ENCODE results near the gene DALRD3.

DALRD3 gene

DNA sequence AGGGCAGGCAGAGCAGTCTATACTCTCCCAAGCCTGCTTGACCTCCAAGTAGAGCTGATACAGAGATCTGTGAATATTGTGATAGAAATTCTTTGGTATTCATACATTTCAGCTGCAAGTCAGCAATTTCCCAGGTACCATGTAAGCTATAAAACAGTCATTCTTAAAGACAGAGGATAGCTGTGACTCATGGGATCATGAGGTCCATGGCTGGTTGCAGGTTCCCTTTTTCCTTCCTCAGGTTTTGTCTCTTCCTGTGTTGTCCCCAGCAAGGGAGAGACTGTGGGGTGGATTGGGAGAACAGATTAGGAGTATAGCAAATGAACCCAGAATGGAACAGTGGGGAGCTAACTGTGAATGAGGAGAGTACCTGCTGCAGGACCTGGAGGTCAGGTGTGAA lies 33.7 kb downstream of the DALRD3 start:
- no peak for DNase-seq (ENCODE audit: insufficient read length, low spot score)
- TF ChIP-seq, protein P1, sequence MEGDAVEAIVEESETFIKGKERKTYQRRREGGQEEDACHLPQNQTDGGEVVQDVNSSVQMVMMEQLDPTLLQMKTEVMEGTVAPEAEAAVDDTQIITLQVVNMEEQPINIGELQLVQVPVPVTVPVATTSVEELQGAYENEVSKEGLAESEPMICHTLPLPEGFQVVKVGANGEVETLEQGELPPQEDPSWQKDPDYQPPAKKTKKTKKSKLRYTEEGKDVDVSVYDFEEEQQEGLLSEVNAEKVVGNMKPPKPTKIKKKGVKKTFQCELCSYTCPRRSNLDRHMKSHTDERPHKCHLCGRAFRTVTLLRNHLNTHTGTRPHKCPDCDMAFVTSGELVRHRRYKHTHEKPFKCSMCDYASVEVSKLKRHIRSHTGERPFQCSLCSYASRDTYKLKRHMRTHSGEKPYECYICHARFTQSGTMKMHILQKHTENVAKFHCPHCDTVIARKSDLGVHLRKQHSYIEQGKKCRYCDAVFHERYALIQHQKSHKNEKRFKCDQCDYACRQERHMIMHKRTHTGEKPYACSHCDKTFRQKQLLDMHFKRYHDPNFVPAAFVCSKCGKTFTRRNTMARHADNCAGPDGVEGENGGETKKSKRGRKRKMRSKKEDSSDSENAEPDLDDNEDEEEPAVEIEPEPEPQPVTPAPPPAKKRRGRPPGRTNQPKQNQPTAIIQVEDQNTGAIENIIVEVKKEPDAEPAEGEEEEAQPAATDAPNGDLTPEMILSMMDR (IDR thresholded peaks at IDR 0.05; ENCODE audit: insufficient read depth, missing control alignments) = no peak
- FAIRE-seq = no peak

- TF ChIP-seq, protein P1 (IDR thresholded peaks at IDR 0.05; ENCODE audit: insufficient read depth, missing control alignments) = no peak
- FAIRE-seq = no peak
Observed at GRCh38 chr3:48983096-48983495, 35.3 kb downstream of the DALRD3 start.

DNA sequence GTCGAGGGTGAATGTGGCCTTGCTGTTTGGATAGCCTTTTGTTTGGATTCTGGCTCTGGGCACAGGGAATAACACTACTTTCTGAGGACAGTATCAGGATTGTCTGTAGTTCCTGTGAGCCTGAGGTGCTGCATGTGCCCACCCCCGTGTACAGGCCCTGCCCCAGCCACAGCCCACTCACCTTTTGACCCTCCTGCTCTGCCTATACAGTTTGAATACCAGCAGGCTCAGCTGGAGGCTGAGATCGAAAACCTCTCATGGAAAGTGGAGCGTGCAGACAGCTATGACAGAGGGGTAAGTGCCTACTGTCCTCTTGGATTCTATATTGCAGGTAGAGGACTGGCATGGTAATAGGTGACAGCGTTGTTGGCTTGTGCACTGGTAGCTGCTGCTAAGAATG lies 35.7 kb downstream of the DALRD3 start:
- TF ChIP-seq, protein P1 (IDR thresholded peaks at IDR 0.05; ENCODE audit: insufficient read depth, missing control alignments) = no peak
- FAIRE-seq = no peak

More at GRCh38 chr3:48983096-48983495, 35.3 kb downstream of the DALRD3 start:
- no peak for DNase-seq (ENCODE audit: insufficient read length, low spot score)

GRCh38 chr3:48982016-48982415 lies 36.4 kb downstream of the DALRD3 start:
- FAIRE-seq (no peak), DNase-seq (ENCODE audit: insufficient read length, low spot score) (no peak)
- TF ChIP-seq, protein P1 (IDR thresholded peaks at IDR 0.05; ENCODE audit: insufficient read depth, missing control alignments) = no peak

More for the DNA sequence above, 35.7 kb downstream of the DALRD3 start:
- no peak for DNase-seq (ENCODE audit: insufficient read length, low spot score)

DNA sequence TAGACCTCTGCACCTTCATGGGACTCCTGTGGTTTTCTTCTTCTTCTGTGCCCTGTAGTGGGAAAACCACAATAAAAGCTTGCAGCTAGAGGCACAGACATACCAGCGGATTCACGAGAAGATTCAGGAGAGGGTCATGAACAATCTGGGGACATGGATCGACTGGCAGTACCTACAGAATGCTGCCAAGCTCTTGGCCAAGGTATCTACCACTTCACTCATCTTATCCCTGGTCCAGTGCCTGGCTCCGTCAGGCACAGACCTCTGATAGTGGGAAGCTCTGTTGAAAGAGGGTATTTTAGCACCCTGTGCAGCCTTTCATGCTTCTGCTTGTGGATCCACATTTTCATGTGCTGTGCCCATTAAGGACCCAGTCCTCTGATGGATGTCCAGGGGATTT lies 38.1 kb downstream of the DALRD3 start:
- TF ChIP-seq, protein P1 (IDR thresholded peaks at IDR 0.05; ENCODE audit: insufficient read depth, missing control alignments) = no peak
- DNase-seq (ENCODE audit: insufficient read length, low spot score) (no peak), FAIRE-seq (no peak)

GRCh38 chr3:48979451-48979850 lies 38.9 kb downstream of the DALRD3 start:
- no peak for FAIRE-seq
- DNase-seq (ENCODE audit: insufficient read length, low spot score) = no peak
- TF ChIP-seq, protein P1 (IDR thresholded peaks at IDR 0.05; ENCODE audit: insufficient read depth, missing control alignments) = no peak

DNA sequence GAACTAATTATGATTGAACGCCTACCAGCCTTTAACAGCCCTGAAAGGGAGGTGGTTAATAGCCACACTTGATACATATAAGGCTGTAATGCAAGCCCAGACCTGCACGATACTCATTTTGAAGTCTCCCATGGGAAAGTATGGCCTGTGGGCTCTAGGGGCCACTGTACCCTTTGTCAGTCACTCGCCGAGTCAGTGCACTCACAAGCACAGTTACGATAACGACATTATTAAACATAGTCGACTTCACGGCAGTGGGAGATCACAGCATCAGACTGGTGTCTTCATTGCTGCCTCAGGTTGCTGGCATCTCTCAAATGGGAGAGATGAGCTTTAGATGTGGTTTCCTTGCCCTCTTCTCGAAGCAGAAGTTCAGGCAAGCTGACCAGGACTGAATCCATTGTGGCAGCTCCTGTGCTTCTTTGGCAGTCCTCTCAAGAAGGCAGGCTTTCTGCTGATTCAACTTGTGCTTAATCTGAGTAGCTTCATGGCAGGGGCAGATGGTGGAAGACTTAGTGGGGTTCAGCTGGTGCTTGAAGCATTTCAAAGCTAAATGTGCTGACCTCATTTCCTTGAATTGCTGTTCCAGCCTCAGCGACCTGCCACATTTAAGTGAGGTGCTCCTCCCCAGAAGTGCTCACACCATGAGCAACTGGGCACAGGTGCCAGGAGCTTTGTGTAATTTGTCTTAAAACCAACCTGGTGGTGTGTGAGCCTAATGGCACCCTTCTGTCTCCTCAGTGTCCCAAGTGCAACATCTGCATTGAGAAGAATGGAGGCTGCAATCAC lies 44.1 kb downstream of the DALRD3 start:
- FAIRE-seq = peak; percentile 96
- DNase-seq (ENCODE audit: insufficient read length, low spot score) = no peak
- TF ChIP-seq, protein P1 (IDR thresholded peaks at IDR 0.05; ENCODE audit: insufficient read depth, missing control alignments) = no peak
